Prostate gland (tissue), 2 donors: ENCODE data around the gene FOXP1.

Experiments used
- POLR2A ChIP-seq: fragments of 450-650 bp; IDR thresholded peaks from one replicate; pipeline ENCODE4 v1.6.1; 2016; ENCODE audit warnings: antibody characterized with exemption, mild to moderate bottlenecking
- TF ChIP-seq, protein P1 (sequence below), 4 experiments: fragments of 200-600 bp in 2 of 4; fragments of 450-650 bp in 2 of 4; sonication (generic) in 2 of 4; IDR thresholded peaks; 1 replicate in 3 of 4; 2 replicates in 1 of 4; pipeline ENCODE4 v1.5.1; 2016 to 2019; ENCODE audit warnings: antibody characterized with exemption in 4 of 4, mild to moderate bottlenecking in 2 of 4, moderate library complexity in 2 of 4

DNA sequence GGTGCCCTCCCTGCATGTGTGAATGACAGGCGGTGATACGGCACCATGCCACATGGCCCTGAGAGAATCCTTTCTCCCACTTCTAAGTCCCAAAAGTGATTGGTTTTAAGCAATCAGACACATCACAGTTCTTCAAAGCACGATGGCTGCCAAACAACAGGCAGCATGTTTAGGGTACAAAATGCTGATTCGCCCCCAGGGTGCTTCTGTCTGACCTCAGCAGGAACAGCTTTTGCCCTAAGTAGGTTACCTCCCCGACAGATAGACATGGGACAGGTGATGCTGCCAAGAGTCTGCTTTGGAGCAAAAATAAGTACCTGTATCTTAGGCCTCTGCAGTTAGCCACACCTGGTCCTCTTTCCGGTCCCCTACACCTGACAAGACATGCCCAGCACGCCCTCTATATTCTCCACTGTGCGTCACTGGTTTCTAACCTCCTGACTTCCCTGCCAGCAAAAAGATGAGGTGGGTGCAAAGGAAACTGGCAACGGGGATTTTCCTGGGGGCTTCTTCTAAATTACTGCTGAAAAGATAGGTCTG, 549.8 kb downstream of the FOXP1 start:
- TF ChIP-seq, protein P1, sequence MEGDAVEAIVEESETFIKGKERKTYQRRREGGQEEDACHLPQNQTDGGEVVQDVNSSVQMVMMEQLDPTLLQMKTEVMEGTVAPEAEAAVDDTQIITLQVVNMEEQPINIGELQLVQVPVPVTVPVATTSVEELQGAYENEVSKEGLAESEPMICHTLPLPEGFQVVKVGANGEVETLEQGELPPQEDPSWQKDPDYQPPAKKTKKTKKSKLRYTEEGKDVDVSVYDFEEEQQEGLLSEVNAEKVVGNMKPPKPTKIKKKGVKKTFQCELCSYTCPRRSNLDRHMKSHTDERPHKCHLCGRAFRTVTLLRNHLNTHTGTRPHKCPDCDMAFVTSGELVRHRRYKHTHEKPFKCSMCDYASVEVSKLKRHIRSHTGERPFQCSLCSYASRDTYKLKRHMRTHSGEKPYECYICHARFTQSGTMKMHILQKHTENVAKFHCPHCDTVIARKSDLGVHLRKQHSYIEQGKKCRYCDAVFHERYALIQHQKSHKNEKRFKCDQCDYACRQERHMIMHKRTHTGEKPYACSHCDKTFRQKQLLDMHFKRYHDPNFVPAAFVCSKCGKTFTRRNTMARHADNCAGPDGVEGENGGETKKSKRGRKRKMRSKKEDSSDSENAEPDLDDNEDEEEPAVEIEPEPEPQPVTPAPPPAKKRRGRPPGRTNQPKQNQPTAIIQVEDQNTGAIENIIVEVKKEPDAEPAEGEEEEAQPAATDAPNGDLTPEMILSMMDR (IDR thresholded peaks at IDR 0.05): no peak
- TF ChIP-seq POLR2A: no peak
